ENCODE results near the gene PTPRG.

The PTPRG gene

GRCh38 chr3:61669203-61669602 lies 107.8 kb downstream of the PTPRG start:
- no peak for TF ChIP-seq EGR1 (IDR thresholded peaks at IDR 0.05)
- no peak for TF ChIP-seq YY1 (IDR thresholded peaks at IDR 0.05; ENCODE audit: low read depth)
- TF ChIP-seq REST (IDR thresholded peaks at IDR 0.05; ENCODE audit: low read depth) = no peak
- no peak for TF ChIP-seq RAD21 (IDR thresholded peaks at IDR 0.05; ENCODE audit: low read depth)
- TF ChIP-seq MAX (IDR thresholded peaks at IDR 0.05) = no peak
- TF ChIP-seq TAF1 (IDR thresholded peaks at IDR 0.05; ENCODE audit: low read depth) = no peak
- no peak for TF ChIP-seq USF1 (IDR thresholded peaks at IDR 0.05)
- TF ChIP-seq TCF12 (IDR thresholded peaks at IDR 0.05; ENCODE audit: low read depth) = no peak
- no peak for TF ChIP-seq EP300 (IDR thresholded peaks at IDR 0.05; ENCODE audit: borderline replicate concordance)
- no peak for TF ChIP-seq TEAD4 (IDR thresholded peaks at IDR 0.05)
- no peak for TF ChIP-seq NFIC (IDR thresholded peaks at IDR 0.05)
- no peak for TF ChIP-seq FOXM1 (IDR thresholded peaks at IDR 0.05; ENCODE audit: borderline replicate concordance, low read depth)
- no peak for TF ChIP-seq CEBPB (IDR thresholded peaks at IDR 0.05)
- no peak for TF ChIP-seq ZBTB7A (IDR thresholded peaks at IDR 0.05; ENCODE audit: low read depth)
- no peak for TF ChIP-seq CREB1 (IDR thresholded peaks at IDR 0.05; ENCODE audit: low read depth)

- peak; percentile 98 for TF ChIP-seq MAX (IDR thresholded peaks at IDR 0.05)
- no peak for TF ChIP-seq EGR1 (IDR thresholded peaks at IDR 0.05)
- no peak for TF ChIP-seq FOXM1 (IDR thresholded peaks at IDR 0.05; ENCODE audit: borderline replicate concordance, low read depth)
- peak; percentile 75 for TF ChIP-seq USF1 (IDR thresholded peaks at IDR 0.05)
- TF ChIP-seq TCF12 (IDR thresholded peaks at IDR 0.05; ENCODE audit: low read depth) = no peak
- TF ChIP-seq ZBTB7A (IDR thresholded peaks at IDR 0.05; ENCODE audit: low read depth) = no peak
- no peak for TF ChIP-seq YY1 (IDR thresholded peaks at IDR 0.05; ENCODE audit: low read depth)
- TF ChIP-seq TEAD4 (IDR thresholded peaks at IDR 0.05) = 0 out of 2 replicates have a peak, but pooled peaks have one; percentile 21
- peak; percentile 38; the same call in 1 of the 2 replicates for TF ChIP-seq NFIC (IDR thresholded peaks at IDR 0.05)
- no peak for TF ChIP-seq CEBPB (IDR thresholded peaks at IDR 0.05)
Observed at GRCh38 chr3:61669668-61670299, 108.4 kb downstream of the PTPRG start.

- TF ChIP-seq RAD21 (IDR thresholded peaks at IDR 0.05; ENCODE audit: low read depth) = no peak
- no peak for TF ChIP-seq FOXM1 (IDR thresholded peaks at IDR 0.05; ENCODE audit: borderline replicate concordance, low read depth)
- no peak for TF ChIP-seq YY1 (IDR thresholded peaks at IDR 0.05; ENCODE audit: low read depth)
- no peak for TF ChIP-seq TAF1 (IDR thresholded peaks at IDR 0.05; ENCODE audit: low read depth)
- TF ChIP-seq EGR1 (IDR thresholded peaks at IDR 0.05) = no peak
- no peak for TF ChIP-seq ZBTB7A (IDR thresholded peaks at IDR 0.05; ENCODE audit: low read depth)
- no peak for TF ChIP-seq REST (IDR thresholded peaks at IDR 0.05; ENCODE audit: low read depth)
- no peak for TF ChIP-seq NFIC (IDR thresholded peaks at IDR 0.05)
- no peak for TF ChIP-seq TCF12 (IDR thresholded peaks at IDR 0.05; ENCODE audit: low read depth)
Observed at GRCh38 chr3:61673651-61674050, 112.3 kb downstream of the PTPRG start.

- TF ChIP-seq RAD21 (IDR thresholded peaks at IDR 0.05; ENCODE audit: low read depth) (no peak), MAX (IDR thresholded peaks at IDR 0.05) (no peak), CREB1 (IDR thresholded peaks at IDR 0.05; ENCODE audit: low read depth) (no peak), EGR1 (IDR thresholded peaks at IDR 0.05) (no peak), REST (IDR thresholded peaks at IDR 0.05; ENCODE audit: low read depth) (no peak), ZBTB7A (IDR thresholded peaks at IDR 0.05; ENCODE audit: low read depth) (no peak)
Observed at GRCh38 chr3:61674596-61674995, 113.2 kb downstream of the PTPRG start.
